Transverse colon (tissue), 4 donors: Measurements from ENCODE around the gene HIGD2A.

Experiments
- EP300 ChIP-seq: sonication (generic); formaldehyde crosslinking; IDR thresholded peaks from one replicate; pipeline ENCODE4 v1.6.1; 2017; ENCODE audit warnings: antibody characterized with exemption, low read depth
- POLR2A ChIP-seq: fragments of 450-650 bp; IDR thresholded peaks from one replicate; pipeline ENCODE4 v1.6.1; 2016; ENCODE audit warnings: antibody characterized with exemption, mild to moderate bottlenecking, moderate library complexity
- POLR2AphosphoS5 ChIP-seq, 3 donors: sonication (generic); formaldehyde crosslinking; IDR thresholded peaks; one replicate each; pipeline ENCODE4 v1.6.1; 2016; ENCODE audit warnings: antibody characterized with exemption in 3 of 3
- TF ChIP-seq, protein P1 (sequence below), 5 experiments: fragments of 200-600 bp in 3 of 5; fragments of 450-650 bp in 2 of 5; sonication (generic) in 3 of 5; IDR thresholded peaks; 1 replicate in 2 of 5; 2 replicates in 3 of 5; pipeline ENCODE4 v1.5.1; 2016 to 2017; ENCODE audit warnings: antibody characterized with exemption in 5 of 5, inconsistent platforms in 3 of 5, mild to moderate bottlenecking in 2 of 5, moderate library complexity in 1 of 5

DNA sequence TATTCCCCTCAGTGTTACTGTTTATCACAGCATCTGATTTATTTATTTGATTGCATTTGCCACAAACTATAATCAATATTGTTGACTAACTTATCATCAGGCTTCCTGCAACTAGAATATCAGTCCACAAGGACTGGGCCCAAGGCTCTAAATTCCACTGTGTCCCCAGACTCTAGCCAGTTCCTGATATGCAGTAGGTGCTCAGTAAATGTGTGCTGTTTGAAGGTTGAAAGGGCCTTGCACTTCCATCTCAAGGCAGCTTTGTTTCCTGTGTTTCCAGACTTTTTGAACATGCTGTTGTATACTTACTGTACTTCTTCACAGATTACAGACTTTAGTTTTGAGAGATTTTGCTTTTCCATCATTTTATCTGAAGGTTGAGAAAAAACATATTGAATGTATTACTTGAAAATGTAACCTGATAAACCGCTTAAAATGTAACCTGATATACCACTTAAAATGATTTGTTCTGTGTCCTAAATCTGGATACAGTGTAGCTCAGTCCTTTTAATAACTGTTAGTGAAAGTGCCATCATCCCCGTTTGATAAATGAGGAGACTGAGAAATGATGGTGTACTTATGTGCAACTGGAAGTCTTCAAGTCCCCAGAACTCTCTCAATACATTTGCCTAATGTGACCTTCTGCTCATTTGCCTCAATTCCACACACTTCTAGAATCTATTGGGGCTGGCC lies 45.6 kb upstream of the HIGD2A start:
- TF ChIP-seq, protein P1, sequence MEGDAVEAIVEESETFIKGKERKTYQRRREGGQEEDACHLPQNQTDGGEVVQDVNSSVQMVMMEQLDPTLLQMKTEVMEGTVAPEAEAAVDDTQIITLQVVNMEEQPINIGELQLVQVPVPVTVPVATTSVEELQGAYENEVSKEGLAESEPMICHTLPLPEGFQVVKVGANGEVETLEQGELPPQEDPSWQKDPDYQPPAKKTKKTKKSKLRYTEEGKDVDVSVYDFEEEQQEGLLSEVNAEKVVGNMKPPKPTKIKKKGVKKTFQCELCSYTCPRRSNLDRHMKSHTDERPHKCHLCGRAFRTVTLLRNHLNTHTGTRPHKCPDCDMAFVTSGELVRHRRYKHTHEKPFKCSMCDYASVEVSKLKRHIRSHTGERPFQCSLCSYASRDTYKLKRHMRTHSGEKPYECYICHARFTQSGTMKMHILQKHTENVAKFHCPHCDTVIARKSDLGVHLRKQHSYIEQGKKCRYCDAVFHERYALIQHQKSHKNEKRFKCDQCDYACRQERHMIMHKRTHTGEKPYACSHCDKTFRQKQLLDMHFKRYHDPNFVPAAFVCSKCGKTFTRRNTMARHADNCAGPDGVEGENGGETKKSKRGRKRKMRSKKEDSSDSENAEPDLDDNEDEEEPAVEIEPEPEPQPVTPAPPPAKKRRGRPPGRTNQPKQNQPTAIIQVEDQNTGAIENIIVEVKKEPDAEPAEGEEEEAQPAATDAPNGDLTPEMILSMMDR (IDR thresholded peaks at IDR 0.05): no peak
- TF ChIP-seq POLR2A: no peak
- TF ChIP-seq EP300: no peak
- no peak for TF ChIP-seq POLR2AphosphoS5 (IDR thresholded peaks at IDR 0.05)
